IMR-90 (cell line): ENCODE measurements around the gene SCG5.

Experiments
- CHD1 ChIP-seq: IDR thresholded peaks from 2 replicates; pipeline ENCODE4 v1.6.1; 2012; ENCODE audit warnings: low read depth, low read length, improper control_type of control experiment
- MAZ ChIP-seq: IDR thresholded peaks from 2 replicates; pipeline ENCODE4 v1.6.1; 2012; ENCODE audit warnings: low read depth, mild to moderate bottlenecking, low read length, improper control_type of control experiment, moderate library complexity, borderline replicate concordance
- POLR2A ChIP-seq: IDR thresholded peaks from 2 replicates; pipeline ENCODE4 v1.6.1; 2012; ENCODE audit warnings: mild to moderate bottlenecking, low read depth, low read length
- RFX5 ChIP-seq: IDR thresholded peaks from 2 replicates; pipeline ENCODE4 v1.8.0; 2012; ENCODE audit warnings: low read depth, mild to moderate bottlenecking, low read length, moderate library complexity
- TF ChIP-seq, protein P1 (sequence below): conservative IDR thresholded peaks from 2 replicates; pipeline ENCODE4 v1.5.1; 2012; ENCODE audit warnings: mild to moderate bottlenecking, low read depth, low read length, improper control_type of control experiment
- TF ChIP-seq, protein P2 (sequence below): fragments of 150-350 bp; IDR thresholded peaks from 2 replicates; pipeline ENCODE4 v1.6.1; 2017; ENCODE audit warnings: mild to moderate bottlenecking, antibody characterized with exemption, low read length, low read depth

DNA sequence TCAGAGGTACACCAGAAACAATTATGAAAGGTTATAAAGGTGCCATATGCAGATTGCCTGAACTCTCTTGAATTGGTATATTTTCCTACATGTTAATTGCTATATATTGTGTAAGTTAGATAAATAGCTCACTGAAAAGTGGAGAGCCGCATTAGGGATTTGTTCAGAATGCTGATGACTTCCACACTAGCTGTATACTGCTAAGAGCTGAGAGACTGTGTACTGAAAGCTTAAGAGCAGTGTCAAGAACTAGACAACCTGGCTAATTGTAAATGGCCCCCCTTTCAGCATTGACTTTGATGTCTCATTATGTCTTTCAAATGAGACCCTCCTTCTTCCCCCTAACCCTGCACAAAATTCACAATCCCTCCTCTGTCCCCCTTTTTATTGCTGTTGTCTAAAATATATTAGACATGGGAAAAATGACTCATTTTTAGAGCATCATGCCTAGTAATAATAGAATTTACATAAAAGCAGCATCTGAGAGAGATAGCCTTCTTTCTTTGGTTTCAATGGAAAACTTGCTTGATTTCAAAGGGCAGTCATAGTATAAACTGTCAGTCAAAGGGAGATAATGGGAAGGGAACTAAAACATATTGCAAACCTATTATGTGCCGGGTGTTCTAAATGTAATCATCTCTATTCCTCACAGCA is 41.6 kb downstream of the SCG5 start:
- TF ChIP-seq CHD1 (no peak), RFX5 (no peak), POLR2A (0 out of 2 replicates have a peak, but pooled peaks have one; percentile 9), MAZ (no peak)
- TF ChIP-seq, protein P1, sequence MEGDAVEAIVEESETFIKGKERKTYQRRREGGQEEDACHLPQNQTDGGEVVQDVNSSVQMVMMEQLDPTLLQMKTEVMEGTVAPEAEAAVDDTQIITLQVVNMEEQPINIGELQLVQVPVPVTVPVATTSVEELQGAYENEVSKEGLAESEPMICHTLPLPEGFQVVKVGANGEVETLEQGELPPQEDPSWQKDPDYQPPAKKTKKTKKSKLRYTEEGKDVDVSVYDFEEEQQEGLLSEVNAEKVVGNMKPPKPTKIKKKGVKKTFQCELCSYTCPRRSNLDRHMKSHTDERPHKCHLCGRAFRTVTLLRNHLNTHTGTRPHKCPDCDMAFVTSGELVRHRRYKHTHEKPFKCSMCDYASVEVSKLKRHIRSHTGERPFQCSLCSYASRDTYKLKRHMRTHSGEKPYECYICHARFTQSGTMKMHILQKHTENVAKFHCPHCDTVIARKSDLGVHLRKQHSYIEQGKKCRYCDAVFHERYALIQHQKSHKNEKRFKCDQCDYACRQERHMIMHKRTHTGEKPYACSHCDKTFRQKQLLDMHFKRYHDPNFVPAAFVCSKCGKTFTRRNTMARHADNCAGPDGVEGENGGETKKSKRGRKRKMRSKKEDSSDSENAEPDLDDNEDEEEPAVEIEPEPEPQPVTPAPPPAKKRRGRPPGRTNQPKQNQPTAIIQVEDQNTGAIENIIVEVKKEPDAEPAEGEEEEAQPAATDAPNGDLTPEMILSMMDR: no peak
- TF ChIP-seq, protein P2, sequence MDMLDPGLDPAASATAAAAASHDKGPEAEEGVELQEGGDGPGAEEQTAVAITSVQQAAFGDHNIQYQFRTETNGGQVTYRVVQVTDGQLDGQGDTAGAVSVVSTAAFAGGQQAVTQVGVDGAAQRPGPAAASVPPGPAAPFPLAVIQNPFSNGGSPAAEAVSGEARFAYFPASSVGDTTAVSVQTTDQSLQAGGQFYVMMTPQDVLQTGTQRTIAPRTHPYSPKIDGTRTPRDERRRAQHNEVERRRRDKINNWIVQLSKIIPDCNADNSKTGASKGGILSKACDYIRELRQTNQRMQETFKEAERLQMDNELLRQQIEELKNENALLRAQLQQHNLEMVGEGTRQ: no peak
